Measurements from ENCODE around the gene CASS4. TPM values are rescaled to one million over a fixed set of nuclear protein-coding genes. Genes with fewer than 3 reads are reported as not detected.

The CASS4 gene
- total RNA-seq, 1 donor from 2014 or later, result 0.56 TPM

GRCh38 chr20:56380375-56380774, 31.7 kb upstream of the CASS4 start:
- TF ChIP-seq, protein P1, sequence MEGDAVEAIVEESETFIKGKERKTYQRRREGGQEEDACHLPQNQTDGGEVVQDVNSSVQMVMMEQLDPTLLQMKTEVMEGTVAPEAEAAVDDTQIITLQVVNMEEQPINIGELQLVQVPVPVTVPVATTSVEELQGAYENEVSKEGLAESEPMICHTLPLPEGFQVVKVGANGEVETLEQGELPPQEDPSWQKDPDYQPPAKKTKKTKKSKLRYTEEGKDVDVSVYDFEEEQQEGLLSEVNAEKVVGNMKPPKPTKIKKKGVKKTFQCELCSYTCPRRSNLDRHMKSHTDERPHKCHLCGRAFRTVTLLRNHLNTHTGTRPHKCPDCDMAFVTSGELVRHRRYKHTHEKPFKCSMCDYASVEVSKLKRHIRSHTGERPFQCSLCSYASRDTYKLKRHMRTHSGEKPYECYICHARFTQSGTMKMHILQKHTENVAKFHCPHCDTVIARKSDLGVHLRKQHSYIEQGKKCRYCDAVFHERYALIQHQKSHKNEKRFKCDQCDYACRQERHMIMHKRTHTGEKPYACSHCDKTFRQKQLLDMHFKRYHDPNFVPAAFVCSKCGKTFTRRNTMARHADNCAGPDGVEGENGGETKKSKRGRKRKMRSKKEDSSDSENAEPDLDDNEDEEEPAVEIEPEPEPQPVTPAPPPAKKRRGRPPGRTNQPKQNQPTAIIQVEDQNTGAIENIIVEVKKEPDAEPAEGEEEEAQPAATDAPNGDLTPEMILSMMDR (conservative IDR thresholded peaks at IDR 0.05), result no peak
- H3K27ac Mint-ChIP-seq, result no peak overlapping the region
- H3K9me3 Mint-ChIP-seq, result no peaks in the 10 kb centered on the region
- H3K27me3 Mint-ChIP-seq, result no peaks in the 10 kb centered on the region
- H3K36me3 Mint-ChIP-seq, result peaks cover 19% of the 10 kb centered on the region
- H3K4me3 Mint-ChIP-seq, result no peak overlapping the region
- no peaks in the 10 kb centered on the region for H3K4me1 Mint-ChIP-seq (ENCODE audit: unreplicated experiment)
- DNase-seq (ENCODE audit: extremely low spot score, unreplicated experiment), result no peak

- Mint-ChIP-seq H3K36me3 (peaks cover 20% of the 10 kb centered on the region), H3K27ac (no peak overlapping the region), H3K4me1 (ENCODE audit: unreplicated experiment) (no peaks in the 10 kb centered on the region), H3K27me3 (no peaks in the 10 kb centered on the region), H3K9me3 (no peaks in the 10 kb centered on the region), H3K4me3 (no peak overlapping the region)
- TF ChIP-seq, protein P1 (conservative IDR thresholded peaks at IDR 0.05), result no peak
- no peak for DNase-seq (ENCODE audit: extremely low spot score, unreplicated experiment)
Measured at GRCh38 chr20:56381501-56381900, 30.6 kb upstream of the CASS4 start.

DNA sequence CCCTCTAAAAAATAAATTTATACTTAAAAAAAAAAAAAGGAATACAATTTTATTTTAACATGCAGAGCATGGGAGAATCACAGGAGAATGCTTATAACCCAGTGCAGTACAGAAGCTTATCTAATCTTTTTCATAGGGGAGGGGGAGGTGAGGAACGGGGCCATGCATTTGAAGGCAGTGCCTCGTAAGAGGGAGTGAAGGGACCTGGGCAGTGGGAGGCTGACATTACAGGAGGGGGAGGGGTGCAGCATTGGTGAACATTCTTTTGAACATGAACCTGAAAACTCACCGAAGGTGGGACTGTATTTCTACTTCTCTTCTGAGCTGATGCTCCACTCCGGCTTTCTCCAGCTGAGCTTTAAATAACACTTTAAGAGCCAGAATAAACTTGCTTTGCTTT, 29.4 kb upstream of the CASS4 start:
- Mint-ChIP-seq H3K36me3 (peaks cover 22% of the 10 kb centered on the region), H3K4me3 (no peak overlapping the region), H3K4me1 (ENCODE audit: unreplicated experiment) (no peaks in the 10 kb centered on the region), H3K27ac (no peak overlapping the region), H3K9me3 (no peaks in the 10 kb centered on the region), H3K27me3 (no peaks in the 10 kb centered on the region)
- TF ChIP-seq, protein P1 (conservative IDR thresholded peaks at IDR 0.05), result no peak
- no peak for DNase-seq (ENCODE audit: extremely low spot score, unreplicated experiment)

GRCh38 chr20:56383334-56383733, 28.7 kb upstream of the CASS4 start:
- H3K27me3 Mint-ChIP-seq, result no peaks in the 10 kb centered on the region
- H3K4me1 Mint-ChIP-seq (ENCODE audit: unreplicated experiment), result no peaks in the 10 kb centered on the region
- no peak overlapping the region for H3K27ac Mint-ChIP-seq
- H3K4me3 Mint-ChIP-seq, result no peak overlapping the region
- TF ChIP-seq, protein P1 (conservative IDR thresholded peaks at IDR 0.05), result no peak
- peaks cover 17% of the 10 kb centered on the region for H3K36me3 Mint-ChIP-seq
- no peaks in the 10 kb centered on the region for H3K9me3 Mint-ChIP-seq
- DNase-seq (ENCODE audit: extremely low spot score, unreplicated experiment), result no peak

DNA sequence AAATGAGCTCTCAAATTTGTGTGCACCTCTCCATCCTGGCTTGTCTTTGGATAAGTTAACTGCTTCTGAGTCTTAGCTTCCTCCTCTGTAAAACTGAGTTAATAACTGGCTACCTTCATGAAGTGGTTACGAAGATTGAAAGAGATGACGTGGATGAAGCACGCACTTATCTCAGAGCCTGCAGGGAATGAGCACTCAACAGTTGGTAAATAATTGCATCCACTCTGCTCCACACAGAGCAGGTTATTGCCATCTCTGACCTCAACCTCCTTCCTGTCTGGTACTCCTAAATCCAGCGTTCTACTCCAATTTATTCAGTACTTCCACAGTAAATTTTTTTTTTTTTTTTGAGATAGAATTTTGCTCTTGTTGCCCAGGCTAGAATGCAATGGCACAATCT, 26.9 kb upstream of the CASS4 start:
- peaks cover 27% of the 10 kb centered on the region for H3K36me3 Mint-ChIP-seq
- no peak overlapping the region for H3K27ac Mint-ChIP-seq
- H3K4me1 Mint-ChIP-seq (ENCODE audit: unreplicated experiment), result peaks cover 14% of the 10 kb centered on the region
- no peak for DNase-seq (ENCODE audit: extremely low spot score, unreplicated experiment)
- TF ChIP-seq, protein P1 (conservative IDR thresholded peaks at IDR 0.05), result no peak
- no peak overlapping the region for H3K4me3 Mint-ChIP-seq
- H3K9me3 Mint-ChIP-seq, result no peaks in the 10 kb centered on the region
- no peaks in the 10 kb centered on the region for H3K27me3 Mint-ChIP-seq

- Mint-ChIP-seq H3K9me3 (no peaks in the 10 kb centered on the region), H3K4me1 (ENCODE audit: unreplicated experiment) (peaks cover 20% of the 10 kb centered on the region), H3K4me3 (no peak overlapping the region), H3K27ac (no peak overlapping the region), H3K27me3 (no peaks in the 10 kb centered on the region), H3K36me3 (peaks cover 27% of the 10 kb centered on the region)
- DNase-seq (ENCODE audit: extremely low spot score, unreplicated experiment), result no peak
- TF ChIP-seq, protein P1 (conservative IDR thresholded peaks at IDR 0.05), result no peak
Measured at GRCh38 chr20:56386219-56386618, 25.8 kb upstream of the CASS4 start.
